Measurements from ENCODE around the gene MYO5C.

The MYO5C gene

GRCh38 chr15:52254391-52254790 is 41.2 kb downstream of the MYO5C start:
- TF ChIP-seq ZFX (IDR thresholded peaks at IDR 0.05) (no peak), CTCF (conservative IDR thresholded peaks at IDR 0.05) (no peak)
- H3K27ac ChIP-seq: no peak overlapping the region

- peak overlapping the region; percentile 20; the same call in 1 of the 2 replicates for H3K27ac ChIP-seq
- TF ChIP-seq CTCF (conservative IDR thresholded peaks at IDR 0.05) (no peak), ZFX (IDR thresholded peaks at IDR 0.05) (no peak)
These were observed 42.8 kb downstream of the MYO5C start for GRCh38 chr15:52252781-52253180.

GRCh38 chr15:52251144-52251860 is 44.3 kb downstream of the MYO5C start:
- H3K27ac ChIP-seq: no peak overlapping the region; the same call in 1 of the 2 replicates
- TF ChIP-seq ZFX (IDR thresholded peaks at IDR 0.05) (no peak), CTCF (conservative IDR thresholded peaks at IDR 0.05) (no peak)

- TF ChIP-seq ZFX (IDR thresholded peaks at IDR 0.05) (no peak), CTCF (conservative IDR thresholded peaks at IDR 0.05) (no peak)
These were observed 48.1 kb downstream of the MYO5C start for GRCh38 chr15:52247461-52247860.

GRCh38 chr15:52246686-52247431 is 48.7 kb downstream of the MYO5C start:
- TF ChIP-seq CTCF (conservative IDR thresholded peaks at IDR 0.05): no peak
- TF ChIP-seq ZFX (IDR thresholded peaks at IDR 0.05): no peak
- H3K27ac ChIP-seq: no peak overlapping the region

More at GRCh38 chr15:52247461-52247860, 48.1 kb downstream of the MYO5C start:
- H3K27ac ChIP-seq: no peak overlapping the region

GRCh38 chr15:52243697-52244555 is 51.7 kb downstream of the MYO5C start:
- no peak for TF ChIP-seq ZFX (IDR thresholded peaks at IDR 0.05)
- TF ChIP-seq CTCF (conservative IDR thresholded peaks at IDR 0.05): no peak
- H3K27ac ChIP-seq: no peak overlapping the region
